GM18868 (cell line): ENCODE measurements around the gene PNPLA3.

ENCODE experiments used
- ATAC-seq: cut with Tn5 transposase; IDR thresholded peaks from one replicate; pipeline ENCODE4 v1.9.1; 2021; ENCODE audit warnings: mild to moderate bottlenecking, moderate library complexity; ENCODE audit not compliant: unreplicated experiment

PNPLA3 gene

GRCh38 chr22:43921370-43921769 lies 2.2 kb upstream of the PNPLA3 start:
- no peak for ATAC-seq

DNA sequence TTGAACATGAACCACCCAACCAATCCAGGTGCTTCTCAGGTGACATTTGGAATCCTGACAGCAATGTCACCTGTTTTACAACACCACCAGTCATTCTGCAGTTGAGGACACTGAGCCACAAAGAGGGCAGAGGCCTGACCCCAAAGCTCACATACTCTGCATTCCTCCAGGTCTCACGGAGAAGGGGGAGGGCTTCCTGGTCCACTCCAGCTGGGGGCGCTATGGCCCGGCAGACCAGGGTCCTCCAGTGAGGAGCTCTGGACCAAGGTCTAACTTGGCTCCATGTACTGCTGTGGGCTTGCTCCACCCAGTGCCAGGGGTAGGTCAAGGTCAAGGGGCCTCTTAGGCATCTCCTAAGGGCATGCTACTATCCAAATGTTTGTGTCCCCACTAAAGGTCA lies 1.5 kb upstream of the PNPLA3 start:
- no peak for ATAC-seq

DNA sequence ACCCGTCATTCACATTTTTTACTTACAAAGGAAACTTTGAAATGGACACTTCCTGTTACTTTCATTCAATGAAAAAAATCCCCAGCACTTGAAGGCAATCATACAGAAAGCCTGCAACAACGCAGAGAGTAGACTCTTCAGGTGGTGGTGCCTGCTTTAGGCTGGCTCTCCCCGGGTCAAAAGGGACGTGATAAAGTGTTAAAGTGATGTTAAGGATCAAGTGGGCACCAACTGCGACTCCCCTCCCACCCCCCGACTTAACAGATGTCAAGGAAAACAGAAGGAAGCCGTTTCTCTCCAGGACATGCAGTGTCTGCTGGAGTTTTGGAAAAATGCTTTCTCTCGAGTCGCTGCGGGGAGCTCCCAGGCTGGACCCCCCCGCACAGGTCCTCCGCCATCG lies 414 bp upstream of the PNPLA3 start:
- ATAC-seq, result no peak

DNA sequence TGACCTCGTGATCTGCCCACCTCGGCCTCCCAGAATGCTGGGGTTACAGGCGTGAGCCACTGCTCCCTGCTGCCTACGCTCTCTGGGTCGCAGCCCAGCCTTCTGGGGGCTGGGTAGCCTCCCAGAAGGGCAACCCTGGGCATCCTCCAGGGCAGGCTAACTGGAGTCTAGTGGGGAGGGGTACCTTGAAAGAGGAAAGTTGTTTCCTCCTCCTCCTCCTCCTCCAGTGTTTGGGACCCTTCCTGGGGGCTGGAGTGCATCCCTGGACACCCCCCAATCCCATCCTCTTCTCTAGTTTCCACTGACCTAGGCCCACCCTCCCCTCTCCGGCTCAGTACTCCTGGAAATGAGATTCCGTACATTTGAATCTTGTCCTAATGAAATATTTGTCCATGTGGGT lies 1.3 kb downstream of the PNPLA3 start:
- ATAC-seq, result no peak

- ATAC-seq, result no peak
These were observed 2.1 kb downstream of the PNPLA3 start for GRCh38 chr22:43925433-43926348.

GRCh38 chr22:43926349-43926710 lies 2.7 kb downstream of the PNPLA3 start:
- ATAC-seq, result no peak

DNA sequence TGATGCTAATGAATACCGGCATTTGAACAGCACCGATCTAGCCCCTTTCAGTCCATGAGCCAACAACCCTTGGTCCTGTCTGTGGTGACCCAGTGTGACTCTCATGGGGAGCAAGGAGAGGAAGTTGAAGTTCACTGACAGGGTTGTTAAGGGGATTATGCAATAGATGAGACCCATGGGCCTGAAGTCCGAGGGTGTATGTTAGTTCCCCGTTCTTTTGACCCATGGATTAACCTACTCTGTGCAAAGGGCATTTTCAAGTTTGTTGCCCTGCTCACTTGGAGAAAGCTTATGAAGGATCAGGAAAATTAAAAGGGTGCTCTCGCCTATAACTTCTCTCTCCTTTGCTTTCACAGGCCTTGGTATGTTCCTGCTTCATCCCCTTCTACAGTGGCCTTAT lies 4.9 kb downstream of the PNPLA3 start:
- no peak for ATAC-seq

GRCh38 chr22:43928908-43929307 lies 5.3 kb downstream of the PNPLA3 start:
- ATAC-seq, result no peak

- ATAC-seq, result no peak
These were observed 8.2 kb downstream of the PNPLA3 start for GRCh38 chr22:43931771-43932170.

DNA sequence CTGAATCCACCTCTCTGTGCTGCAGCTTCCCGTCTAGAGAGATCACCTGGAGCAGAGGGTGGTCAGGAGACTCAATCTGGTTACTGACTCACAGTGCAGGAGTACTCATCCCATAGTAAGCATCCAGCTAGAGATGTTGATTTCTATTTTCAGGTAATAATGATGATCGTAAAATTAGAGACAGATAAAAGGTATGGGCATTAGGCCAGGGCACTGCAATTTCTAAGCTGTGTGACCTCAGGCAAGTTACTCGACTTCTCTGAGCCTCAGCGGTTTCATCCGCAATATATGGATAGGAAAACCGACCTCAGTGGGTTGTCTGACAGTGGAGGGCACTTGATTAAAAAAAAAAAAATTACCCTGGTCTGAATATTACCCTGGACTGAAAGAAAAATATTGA lies 17.8 kb downstream of the PNPLA3 start:
- no peak for ATAC-seq

DNA sequence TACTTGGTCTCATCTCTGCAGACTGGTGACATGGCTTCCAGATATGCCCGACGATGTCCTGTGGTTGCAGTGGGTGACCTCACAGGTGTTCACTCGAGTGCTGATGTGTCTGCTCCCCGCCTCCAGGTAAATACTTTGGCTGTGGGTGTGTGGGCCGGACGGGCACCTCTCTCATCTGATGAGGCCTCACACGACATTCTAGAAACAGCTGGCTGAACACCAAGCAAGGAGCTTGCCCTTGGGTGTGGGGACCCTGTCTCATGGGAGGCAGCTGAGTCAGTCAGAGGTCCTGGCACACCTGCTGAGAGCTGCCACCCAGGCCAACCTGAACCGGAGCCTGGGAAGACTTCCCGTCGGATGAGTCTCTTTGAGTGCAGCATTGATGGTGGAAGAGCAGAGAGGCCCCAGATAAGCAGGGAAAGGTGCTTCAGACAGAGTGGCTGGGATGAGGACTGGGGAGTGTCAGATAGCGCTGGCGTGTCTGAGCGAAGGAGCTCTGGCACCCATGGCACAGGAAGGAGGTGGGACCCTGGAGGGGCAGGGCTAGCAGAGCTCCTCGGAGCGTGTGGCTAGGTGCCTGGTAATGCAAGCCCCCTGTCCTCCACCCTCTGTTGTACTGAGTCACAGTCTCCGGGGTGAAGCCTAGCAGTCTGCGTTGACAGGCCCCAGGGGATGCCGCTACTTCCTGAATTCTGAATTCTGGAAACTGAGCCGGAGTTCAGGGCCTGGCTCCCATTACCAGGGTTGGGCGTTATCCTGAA lies 21.2 kb downstream of the PNPLA3 start:
- no peak for ATAC-seq

DNA sequence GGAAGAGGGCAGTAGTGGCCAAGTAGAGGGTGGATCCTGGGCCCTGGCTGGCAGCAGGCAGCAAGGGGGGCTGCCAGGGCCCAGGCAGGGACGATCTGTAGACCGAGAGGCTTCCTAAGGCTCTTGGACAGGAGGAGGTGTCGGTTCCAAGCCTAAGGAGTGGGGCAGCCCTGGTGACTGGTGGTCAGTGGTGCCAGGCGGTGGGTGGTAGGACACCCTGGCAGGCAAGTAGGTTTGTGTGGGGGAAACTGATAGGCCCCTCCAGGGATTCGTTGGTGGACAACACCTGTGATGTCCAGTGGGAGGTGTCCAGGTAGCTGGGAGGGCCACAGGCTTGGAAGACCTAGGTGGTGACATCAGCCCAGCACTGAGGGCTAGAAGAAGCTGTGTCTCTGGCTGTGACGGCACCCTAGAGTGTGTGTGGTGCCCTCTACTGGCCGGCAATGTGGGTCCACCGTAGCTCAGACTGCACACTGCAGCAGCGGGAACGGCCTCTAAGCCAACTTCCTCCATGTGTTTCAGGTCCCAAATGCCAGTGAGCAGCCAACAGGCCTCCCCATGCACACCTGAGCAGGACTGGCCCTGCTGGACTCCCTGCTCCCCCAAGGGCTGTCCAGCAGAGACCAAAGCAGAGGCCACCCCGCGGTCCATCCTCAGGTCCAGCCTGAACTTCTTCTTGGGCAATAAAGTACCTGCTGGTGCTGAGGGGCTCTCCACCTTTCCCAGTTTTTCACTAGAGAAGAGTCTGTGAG lies 22.2 kb downstream of the PNPLA3 start:
- ATAC-seq, result no peak

DNA sequence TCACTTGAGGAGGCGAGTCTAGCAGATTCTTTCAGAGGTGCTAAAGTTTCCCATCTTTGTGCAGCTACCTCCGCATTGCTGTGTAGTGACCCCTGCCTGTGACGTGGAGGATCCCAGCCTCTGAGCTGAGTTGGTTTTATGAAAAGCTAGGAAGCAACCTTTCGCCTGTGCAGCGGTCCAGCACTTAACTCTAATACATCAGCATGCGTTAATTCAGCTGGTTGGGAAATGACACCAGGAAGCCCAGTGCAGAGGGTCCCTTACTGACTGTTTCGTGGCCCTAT lies 22.7 kb downstream of the PNPLA3 start:
- ATAC-seq, result no peak

GRCh38 chr22:43948836-43949406 lies 25.3 kb downstream of the PNPLA3 start:
- no peak for ATAC-seq

DNA sequence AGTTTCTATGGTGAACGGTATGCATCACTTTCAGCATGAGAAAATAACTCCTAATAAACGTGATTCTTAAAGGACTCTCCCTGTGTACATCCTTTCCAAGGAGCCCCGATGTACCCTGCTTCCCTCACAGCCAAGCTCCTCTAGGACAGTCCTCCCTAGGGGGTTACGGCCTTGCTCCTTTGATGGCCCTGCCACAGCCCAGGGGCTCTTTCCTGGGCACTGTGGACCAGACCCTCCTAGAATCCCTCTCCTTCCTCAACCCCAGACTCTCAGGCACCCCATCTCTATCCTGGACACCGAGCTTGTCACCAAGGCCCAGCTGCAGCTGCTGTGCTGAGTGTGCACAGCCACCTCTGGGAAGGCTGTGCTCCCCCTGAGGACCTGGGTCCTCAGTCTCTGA lies 27.8 kb downstream of the PNPLA3 start:
- ATAC-seq, result no peak

DNA sequence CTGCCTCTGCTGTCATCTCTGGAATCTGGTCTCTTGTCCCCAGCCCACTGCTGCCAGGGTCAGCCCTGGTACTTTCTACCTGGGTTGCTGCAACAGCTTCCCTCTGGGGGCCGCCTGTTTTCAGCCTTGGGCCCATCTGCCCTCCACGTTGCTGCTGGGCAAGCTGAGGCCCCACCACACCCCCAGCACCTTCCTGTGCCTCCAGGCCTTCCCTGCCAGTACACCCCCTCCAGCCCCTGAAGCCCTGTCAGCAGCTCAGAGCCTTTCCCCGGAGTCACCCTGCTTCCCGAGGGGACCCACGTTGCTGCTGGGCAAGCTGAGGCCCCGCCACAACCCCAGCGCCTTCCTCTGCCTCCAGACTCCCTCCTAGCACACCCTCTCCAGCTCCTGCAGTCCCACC lies 28.4 kb downstream of the PNPLA3 start:
- no peak for ATAC-seq

- ATAC-seq, result no peak
These were observed 30.6 kb downstream of the PNPLA3 start for GRCh38 chr22:43953988-43954785.

DNA sequence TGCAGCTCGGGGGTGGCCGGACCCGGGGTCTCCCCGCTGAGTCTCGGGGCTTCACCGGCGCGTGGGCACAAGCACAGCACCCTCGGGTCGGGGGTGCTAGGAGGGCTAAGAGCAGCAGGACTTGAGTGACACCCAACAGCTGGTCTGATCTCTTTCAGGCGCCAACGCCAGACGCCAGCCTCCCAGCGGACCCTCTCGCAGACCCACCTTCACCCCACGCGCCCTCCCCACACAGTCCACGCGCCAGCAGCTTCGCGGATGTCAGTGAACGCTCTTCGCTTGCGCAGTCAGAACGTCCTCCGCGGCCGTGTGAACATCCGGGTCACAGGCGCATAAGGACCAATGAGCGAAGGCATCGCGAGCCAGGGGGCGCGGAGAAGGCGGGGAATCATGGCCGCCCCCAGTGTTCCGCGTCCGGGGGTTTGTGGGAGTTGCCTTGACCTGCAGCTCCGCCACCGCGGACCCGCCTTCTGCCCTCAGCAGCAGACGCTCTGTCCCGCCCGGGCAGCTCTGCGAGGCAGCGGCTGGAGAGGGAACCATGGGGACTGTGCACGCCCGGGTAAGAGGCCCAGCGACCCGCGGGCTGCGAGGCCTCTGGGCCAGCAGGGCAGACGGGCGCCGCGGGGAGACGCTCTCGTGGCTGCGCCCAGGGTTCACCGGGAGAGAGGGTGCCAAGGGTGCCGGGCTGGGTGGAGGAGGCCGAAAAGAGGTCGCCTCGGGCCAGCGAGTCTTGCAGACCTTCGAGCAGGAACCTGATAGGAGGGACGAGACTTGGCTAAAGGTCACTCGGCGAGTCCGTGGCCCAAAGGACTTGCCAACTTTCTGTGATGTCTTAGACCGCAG lies 31.7 kb downstream of the PNPLA3 start, which contains the start of gene SAMM50:
TSS of gene SAMM50 (plus strand) at position 403 of the 843 bp plus-strand sequence. CDS start at position 539, 136 bp downstream.
- peak; percentile 88 for ATAC-seq
